ENCODE measurements around the gene RBM47.
"Not testable (repeated sequence)": the region's sequence is repeated elsewhere in the genome, so short reads cannot be mapped to it uniquely, and the experiment has no call there.

The RBM47 gene

DNA sequence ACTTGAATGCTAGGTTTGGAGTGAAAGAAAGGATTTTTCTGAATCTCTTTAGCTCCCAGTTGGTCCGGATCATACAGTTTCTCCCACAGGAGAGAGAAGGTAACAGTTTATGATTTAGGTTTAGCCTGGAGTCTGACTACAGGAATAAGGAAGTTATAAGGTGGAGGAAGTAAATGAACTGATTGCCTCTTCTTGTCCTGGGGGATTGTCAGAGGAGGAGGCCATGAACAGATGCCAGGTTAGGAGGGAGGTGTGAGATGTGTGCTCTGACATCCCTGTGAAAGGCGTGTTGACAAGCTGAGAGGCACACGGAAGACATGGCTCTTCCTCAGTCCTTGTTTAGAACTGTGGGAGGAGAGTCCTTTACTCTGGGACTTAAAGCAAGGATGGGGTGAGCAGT lies 230.1 kb downstream of the RBM47 start:
- no peak for DNase-seq

DNA sequence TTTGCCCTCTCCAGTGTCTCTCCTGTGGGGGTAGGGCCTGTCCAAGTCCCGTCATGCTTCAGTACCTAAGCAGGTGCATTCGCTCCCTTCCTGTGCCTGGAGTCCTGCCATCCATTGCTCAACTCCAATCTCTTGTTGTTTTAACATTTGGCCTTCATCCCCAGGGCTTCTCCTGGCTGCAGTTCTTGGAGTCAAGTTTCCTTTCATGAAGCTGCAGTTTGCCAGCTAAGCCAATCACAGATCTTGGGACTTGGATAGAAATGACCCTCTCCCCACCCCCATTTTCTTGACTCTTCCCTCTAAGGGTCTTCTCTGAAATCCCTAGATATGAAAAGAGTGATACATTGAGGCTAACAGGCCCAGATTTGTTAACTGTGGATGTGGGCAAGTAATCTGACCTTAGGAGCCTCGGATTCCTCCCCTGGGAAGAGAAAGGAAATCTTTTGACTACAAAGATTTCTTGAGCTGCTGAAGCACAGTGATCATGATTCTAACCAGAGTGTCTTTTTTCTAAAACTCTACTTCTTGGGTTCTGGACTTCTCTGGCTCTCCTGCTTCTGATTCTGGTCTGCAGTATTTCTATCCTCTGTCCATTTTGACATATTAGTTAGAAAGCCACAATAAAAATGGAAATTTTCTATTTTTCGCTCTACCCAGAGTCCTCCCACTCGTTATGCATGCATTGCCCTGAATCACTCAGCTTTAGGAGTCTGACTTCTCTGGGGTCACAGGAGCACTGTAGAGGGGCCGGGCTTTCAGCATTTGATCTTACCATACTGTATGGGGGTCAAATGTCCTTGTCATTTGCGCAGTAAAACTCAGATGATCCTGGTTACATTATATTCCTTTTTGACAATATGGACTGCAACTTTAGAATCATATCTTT lies 233.5 kb downstream of the RBM47 start:
- DNase-seq, result no peak

DNA sequence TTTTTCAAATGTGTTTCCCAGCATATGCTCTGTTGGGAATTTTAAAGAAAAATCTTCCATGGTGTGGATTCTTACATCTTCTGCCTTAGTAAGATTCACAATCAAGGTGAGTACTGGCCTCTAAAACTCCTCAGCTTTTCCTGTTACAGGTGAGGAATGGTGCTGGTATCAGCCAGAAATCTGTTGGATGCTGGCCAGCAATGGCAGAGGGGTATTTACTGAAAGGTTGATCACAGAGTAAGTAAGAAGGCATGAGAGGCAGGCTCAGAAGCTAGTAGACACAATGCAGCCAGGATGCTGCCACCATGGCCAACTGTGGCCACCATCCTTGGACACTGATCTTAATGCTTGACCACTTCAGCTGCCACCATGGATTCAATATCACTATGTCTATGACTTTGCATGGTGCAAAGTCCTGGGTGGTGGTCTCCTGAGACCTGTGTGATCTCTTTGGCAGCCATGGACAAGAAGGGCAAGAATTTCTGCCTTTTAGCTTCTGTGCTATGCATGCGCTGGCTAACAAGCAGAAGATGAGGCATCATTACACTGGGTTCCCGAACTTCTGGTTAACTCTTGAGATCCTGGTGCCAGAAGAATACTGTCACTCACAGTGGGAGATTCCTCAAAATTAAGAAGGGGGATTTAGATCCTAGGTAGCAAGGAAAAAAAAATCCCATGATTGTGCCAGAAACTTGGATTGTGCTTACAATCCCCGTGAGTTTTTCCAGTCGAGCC lies 234.3 kb downstream of the RBM47 start:
- DNase-seq, result no peak

DNA sequence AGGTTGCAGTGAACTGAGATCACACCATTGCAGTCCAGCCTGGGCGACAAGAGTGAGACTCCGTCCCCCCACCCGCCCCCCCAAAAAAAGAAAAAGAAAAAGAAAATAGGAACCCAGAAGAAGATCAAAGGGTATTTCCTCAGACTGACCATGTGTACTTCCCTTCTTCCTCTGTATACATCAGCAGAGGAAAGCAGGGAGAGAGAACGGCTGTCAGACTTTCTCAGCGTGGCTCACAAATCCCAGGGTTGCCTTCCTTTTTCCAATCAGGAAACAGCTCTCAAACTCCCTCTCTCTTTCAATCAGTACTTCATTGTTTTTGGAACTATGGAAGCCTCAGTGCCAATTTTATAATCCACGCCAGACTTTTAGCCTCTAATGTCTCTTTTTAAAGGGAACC lies 235.4 kb downstream of the RBM47 start:
- no peak for DNase-seq

DNA sequence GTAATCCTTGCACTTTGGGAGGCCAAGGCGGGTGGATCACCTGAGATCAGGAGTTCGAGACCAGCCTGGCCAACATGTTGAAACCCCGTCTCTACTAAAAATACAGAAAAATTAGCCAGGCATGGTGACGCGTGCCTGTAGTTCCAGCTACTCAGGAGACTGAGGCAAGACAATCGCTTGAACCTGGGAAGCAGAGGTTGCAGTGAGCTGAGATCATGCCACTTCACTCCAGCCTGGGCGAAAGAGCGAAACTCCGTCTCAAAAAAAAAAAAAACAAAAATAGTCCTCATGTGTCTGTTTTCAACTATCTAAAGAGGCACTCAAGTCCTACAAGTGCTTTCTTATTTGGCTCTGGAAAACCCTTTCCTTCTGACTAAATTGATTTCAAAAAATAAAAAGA lies 237.4 kb downstream of the RBM47 start:
- DNase-seq, result not testable (repeated sequence)

DNA sequence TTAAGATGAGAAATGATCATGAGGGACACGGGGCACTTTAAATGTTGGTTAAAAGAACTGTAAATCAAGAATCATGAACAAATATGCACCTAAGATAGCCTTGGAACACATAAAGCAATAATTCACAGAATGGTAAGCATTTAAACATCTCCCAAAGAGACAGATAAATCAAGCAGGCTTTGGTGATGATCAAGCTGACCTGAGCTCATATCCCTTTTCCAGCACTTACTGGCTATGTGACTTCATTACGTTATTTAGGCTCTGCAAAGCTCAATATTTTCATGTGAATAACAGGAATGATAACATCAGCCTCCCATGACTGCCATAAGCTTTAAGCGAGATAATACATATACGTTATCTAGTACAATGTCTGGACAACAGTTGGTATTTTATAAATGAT lies 239.7 kb downstream of the RBM47 start:
- DNase-seq, result no peak

DNA sequence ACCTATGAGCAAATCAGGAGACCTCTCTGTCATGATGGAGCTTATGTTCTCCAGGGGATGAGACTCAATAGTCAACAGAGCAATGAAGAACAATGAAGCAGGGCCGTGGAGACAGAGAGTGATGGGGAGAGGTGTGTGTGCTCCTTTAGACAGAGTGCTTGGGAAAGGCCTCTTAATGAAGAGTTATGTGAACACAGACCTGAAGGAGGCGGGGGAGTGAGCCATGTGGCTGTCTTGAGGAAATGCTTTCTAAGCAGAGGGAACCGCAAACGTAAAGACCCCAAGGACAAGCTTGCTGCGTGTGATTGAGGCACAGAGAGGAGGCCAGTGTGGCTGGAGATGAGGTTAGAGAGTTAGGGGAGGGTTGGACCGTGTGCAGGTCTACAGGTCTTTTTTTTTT lies 241.4 kb downstream of the RBM47 start:
- no peak for DNase-seq

DNA sequence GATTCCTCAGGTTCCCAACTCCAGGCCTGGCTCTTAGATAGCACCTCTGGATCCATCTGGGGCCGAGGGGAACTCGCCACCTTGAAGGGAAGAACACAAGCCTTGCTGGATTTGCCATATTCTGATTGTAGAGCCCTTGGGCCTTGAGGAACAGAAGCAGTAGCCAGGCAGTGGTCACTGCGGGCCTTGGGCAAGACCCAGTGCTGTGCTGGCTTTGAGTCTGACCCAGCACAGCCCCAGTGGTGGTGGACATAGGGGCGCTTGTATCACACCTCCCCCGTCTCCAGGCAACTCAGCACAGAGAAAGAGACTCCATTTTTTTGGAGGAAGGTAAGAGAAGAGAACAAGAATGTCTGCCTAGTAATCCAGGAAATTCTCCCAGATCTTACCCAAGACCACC lies 249.0 kb downstream of the RBM47 start:
- no peak for DNase-seq

DNA sequence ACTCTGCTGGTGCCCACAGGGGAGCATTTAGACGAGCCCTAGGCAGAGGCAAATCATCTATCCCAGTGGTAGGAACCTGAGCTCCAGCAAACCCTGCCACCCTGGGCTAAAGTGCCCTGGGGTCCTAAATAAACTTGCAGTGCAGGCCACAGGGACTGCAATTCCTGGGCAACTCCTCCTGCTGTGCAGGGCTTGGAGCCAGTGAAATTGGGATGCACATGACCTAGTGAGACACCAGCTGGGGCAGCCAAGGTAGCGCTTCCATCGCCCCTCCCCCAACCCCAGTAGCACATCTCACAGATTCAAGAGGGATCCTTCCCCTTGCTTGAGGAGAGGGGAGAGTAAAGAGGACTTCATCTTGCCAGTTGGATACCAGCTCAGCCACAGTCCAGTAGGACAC lies 250.4 kb downstream of the RBM47 start:
- no peak for DNase-seq

DNA sequence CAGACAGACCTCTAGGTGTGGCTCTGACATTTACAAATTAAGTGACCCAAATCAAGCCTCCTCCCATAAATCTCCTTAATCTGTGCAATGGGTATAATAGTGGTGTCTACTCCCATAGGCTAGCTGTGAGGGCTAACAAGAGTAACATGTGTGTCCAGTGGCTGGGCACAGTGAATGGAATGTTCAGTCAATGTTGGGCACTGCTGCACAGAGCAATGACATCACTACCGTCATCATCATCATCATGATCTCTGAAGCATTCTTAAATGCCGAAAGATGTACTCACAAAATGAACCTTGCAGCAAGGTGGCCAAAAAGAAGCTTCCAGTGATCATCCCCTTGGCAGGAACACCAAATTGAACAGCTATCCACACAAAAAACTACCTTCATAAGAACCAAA lies 251.0 kb downstream of the RBM47 start:
- DNase-seq, result no peak

DNA sequence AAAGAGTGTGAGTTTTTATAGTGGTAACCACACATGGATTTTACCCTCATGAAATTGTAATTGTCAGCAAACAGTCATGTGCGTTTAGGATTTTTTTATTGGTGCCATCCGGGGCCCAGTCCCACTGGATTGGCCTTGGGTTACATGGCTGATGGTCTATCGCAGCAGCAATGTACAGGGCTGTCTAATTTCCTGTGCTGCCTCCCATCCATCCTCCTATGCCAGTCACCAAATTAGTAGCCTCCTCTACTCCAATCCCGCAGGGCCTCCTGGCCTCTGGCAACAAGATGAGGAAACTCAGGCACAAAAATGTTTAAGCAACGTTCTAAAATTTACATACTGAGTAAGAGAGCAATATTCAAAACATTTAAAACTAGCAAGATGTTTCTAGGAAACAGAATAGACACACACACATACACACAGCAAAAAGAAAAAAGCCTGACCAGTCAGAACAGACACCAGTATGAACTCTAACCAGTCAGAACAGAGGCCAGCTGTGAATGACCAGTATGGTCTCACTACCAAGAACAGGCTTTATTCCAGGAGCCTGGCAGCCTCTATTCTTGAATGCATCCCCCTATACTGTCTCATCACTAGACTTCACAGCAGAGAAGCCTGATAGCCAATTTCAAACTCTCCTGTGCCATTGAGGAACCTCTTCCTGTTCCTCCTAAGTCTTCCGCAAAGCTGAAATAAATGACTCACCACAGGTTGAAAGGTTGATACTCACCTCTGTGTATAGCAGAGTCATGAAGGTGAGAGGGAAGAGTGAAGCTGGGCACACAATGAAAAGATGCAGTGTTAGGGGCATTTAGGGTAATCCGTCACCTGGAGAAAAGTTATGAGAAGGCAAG lies 251.9 kb downstream of the RBM47 start:
- no peak for DNase-seq

DNA sequence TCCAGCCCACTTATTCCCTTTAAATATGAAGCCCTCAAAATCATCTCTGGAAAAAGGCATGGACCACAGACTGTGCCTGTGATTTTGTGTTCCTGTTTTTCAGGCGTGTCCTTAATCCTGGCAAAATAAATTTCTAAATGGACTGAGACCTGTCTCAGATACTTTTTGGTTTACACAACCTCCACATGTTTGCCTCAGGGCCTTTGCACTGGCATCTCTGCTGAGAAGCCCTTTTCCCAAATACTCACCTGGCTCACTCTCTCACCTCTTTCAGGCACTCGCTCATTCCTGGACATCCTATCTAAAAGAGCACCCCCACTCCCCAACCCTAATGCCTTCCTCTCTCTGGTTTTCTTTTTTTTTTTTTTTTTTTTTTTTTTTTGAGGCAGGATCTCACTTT lies 254.0 kb downstream of the RBM47 start:
- no peak for DNase-seq

DNA sequence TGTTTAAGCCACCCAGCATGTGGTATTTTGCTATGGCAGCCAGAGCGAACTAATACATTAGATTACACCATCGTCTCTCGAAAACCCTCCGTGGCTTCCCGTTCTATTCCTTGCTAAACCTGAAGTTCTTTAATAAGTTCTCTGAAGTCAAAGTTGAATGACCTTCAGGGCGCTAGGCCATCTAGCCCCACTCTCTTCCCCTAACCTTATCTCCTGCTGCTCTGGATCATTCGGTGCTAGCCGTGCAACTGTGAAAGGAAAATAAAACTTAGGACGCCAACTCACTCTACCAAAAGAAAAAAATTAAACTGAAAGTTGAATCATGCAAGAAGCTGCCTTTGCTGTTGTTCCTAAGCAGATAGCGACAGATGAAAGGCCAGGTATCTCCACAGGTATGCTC lies 254.6 kb downstream of the RBM47 start:
- no peak for DNase-seq

DNA sequence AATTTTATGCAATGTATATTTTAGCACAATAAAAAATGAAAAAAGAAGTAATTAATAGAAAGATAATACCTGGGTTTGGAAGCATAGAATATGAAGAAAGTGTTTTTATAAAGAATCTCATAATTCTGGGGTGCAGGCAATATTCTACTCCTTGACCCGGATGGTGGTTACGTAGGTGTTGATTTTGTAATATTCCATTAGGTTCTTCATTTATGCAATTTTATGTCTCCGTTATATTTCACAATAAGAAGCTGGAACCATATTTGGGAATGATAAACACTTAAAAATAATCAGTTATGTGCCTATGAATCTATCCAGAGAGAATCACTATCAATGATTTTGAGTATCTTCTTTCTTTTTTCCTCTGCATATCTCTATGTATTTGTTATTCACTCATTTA lies 256.0 kb downstream of the RBM47 start:
- no peak for DNase-seq

All from stimulated activated naive CD4-positive, alpha-beta T cell (primary cell).